Measurements from ENCODE around the gene RANGAP1. TPM values are rescaled to one million over a fixed set of nuclear protein-coding genes. Genes with fewer than 3 reads are reported as not detected.

The RANGAP1 gene
- total and polyA plus RNA-seq, 2 of the 13 experiments (the other 11 are each of a cell fraction or from before 2014, with no cell fraction given): 51.8 to 83.9 TPM

- TF ChIP-seq ZNF282 (IDR thresholded peaks at IDR 0.05; ENCODE audit: partially characterized antibody) (no peak), KMT2A (CRISPR knock-in tag; IDR thresholded peaks at IDR 0.05) (no peak), ADNP (CRISPR knock-in tag; IDR thresholded peaks at IDR 0.05) (no peak), IKZF1 (IDR thresholded peaks at IDR 0.05) (no peak), ZNF607 (CRISPR knock-in tag; IDR thresholded peaks at IDR 0.05; ENCODE audit: borderline replicate concordance) (no peak), ZNF687 (CRISPR knock-in tag; IDR thresholded peaks at IDR 0.05) (peak; percentile 94), CBFB (CRISPR knock-in tag; IDR thresholded peaks at IDR 0.05) (peak; percentile 44; the same call in 1 of the 2 replicates), ZNF354B (CRISPR knock-in tag; IDR thresholded peaks at IDR 0.05) (0 out of 2 replicates have a peak, but pooled peaks have one; percentile 53), SATB2 (CRISPR knock-in tag; IDR thresholded peaks at IDR 0.05) (no peak), ZNF335 (CRISPR knock-in tag; IDR thresholded peaks at IDR 0.05) (no peak), ZNF615 (CRISPR knock-in tag; IDR thresholded peaks at IDR 0.05; ENCODE audit: borderline replicate concordance) (no peak), EZH2 (conservative IDR thresholded peaks at IDR 0.05; ENCODE audit: low read depth, low read length) (no peak), RCOR2 (CRISPR knock-in tag; IDR thresholded peaks at IDR 0.05) (no peak), ARID2 (CRISPR knock-in tag; IDR thresholded peaks at IDR 0.05; ENCODE audit: borderline replicate concordance) (peak; percentile 37; the same call in 1 of the 2 replicates), ZBED4 (CRISPR knock-in tag; IDR thresholded peaks at IDR 0.05; ENCODE audit: borderline replicate concordance) (no peak), SIX1 (CRISPR knock-in tag; IDR thresholded peaks at IDR 0.05; ENCODE audit: borderline replicate concordance) (no peak), HES4 (CRISPR knock-in tag; IDR thresholded peaks at IDR 0.05; ENCODE audit: borderline replicate concordance) (no peak), ZNF382 (CRISPR knock-in tag; IDR thresholded peaks at IDR 0.05; ENCODE audit: borderline replicate concordance) (no peak), ZNF10 (CRISPR knock-in tag; IDR thresholded peaks at IDR 0.05; ENCODE audit: borderline replicate concordance, low read depth) (no peak), TOE1 (CRISPR knock-in tag; IDR thresholded peaks at IDR 0.05) (no peak), NFE2L2 (IDR thresholded peaks at IDR 0.05; ENCODE audit: low read length) (no peak), TFDP2 (CRISPR knock-in tag; IDR thresholded peaks at IDR 0.05) (peak; percentile 86)
These were observed 88.7 kb downstream of the RANGAP1 start (continued) for GRCh38 chr22:41197038-41197972.
